Measurements from ENCODE around the gene ALAD. TPM values are rescaled to one million over a fixed set of nuclear protein-coding genes. Genes with fewer than 3 reads are reported as not detected.
A peak's percentile ranks its signal among the peaks of the same experiment; 100 is the strongest.

ALAD gene
- total and polyA plus RNA-seq, 2 of the 13 experiments (the other 11 are each of a cell fraction or from before 2014, with no cell fraction given): 21.8 to 30.1 TPM

DNA sequence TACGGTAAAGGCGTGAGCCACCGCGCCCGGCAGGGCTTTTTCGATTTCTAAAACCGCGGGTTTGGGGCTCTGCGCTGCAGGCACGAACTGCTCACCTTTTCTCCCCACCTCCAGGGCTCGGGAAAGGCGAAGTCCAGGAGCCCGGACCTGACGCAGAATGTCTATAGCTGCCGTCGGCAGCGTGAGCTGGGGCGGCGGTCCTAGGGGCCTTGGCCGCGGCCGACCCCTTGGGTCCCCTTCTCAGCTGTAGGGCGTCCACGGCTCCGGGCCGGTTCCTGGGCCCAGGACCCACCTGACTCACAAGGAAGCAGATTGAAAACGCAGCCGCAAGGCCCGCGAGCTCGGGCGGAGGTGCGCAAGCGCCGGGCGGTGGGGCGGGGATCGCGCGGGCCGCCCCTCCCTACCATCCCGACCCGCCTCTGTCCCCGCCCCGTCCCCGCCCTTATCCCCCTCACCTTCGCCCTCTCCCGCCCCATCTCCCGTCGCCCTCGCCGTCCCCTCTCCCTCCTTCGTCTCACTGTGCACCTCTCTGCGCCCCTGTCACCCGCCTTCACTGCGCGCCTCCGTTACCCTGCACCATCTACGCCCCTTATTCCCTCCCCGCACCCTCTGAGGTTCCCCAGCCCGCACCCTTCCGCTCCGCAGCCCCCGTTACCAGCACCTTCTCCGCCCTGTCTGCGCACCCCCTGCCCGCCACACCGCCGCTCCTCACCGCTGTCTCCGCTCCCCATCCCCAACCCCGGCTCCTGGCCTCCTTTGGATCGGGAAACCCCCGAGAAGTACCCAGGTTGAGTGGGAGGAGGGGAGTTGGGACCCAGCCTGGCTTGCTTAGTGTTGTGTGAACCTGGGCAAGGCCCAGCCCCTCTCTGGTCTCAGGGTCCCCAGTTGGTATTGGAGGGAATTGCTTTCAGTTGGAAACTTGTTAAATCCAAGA, 24.2 kb downstream of the ALAD start, which contains the start of gene HDHD3:
TSS of gene HDHD3 (minus strand) at position 353 of the 934 bp plus-strand sequence. CDS start 2,632 bp downstream, outside the sequence.
- Histone ChIP-seq H3K27ac (ENCODE audit: extremely low read length, insufficient read depth, low read length) (peak within 1 kb of the TSS; percentile 94), H3K9me3 (ENCODE audit: low read length) (no peaks in the 10 kb centered on the region), H3K4me3 (replicated peaks in 1 of 3; ENCODE audit: insufficient read depth in 1 of 3, low read depth in 2 of 3, low read length in 3 of 3) (peak within 1 kb of the TSS; percentile 80 to 99 (median 84)), H3K79me2 (ENCODE audit: insufficient read depth, low read length) (peaks cover 15% of the 10 kb centered on the region), H3K9ac (ENCODE audit: insufficient read depth, low read depth, low read length) (peak within 1 kb of the TSS; percentile 89), H3K4me1 (ENCODE audit: insufficient read depth, low read length) (peaks cover 80% of the 10 kb centered on the region), H3K36me3 (replicated peaks in 1 of 2; ENCODE audit: control insufficient read depth in 1 of 2, insufficient read depth in 2 of 2, low read length in 2 of 2) (peaks cover 4 to 10% of the 10 kb centered on the region in 2 experiments; a peak in 3 of 5 replicates), H2AFZ (ENCODE audit: low read length) (no peak within 1 kb of the TSS), H3K27me3 (ENCODE audit: control insufficient read depth in 1 of 2, insufficient read depth in 2 of 2, low read length in 2 of 2) (no peaks in the 10 kb centered on the region), H4K20me1 (ENCODE audit: insufficient read depth, low read length) (peaks cover 16% of the 10 kb centered on the region), H3K4me2 (ENCODE audit: low read depth, low read length) (peak within 1 kb of the TSS; percentile 90)
- FAIRE-seq (no peak), DNase-seq (ENCODE audit: low spot score) (peak; percentile 71), ATAC-seq (peak; percentile 83)
- intact Hi-C loops (cut with micrococcal nuclease; ENCODE audit: unreplicated experiment): loop anchor here (1.0 kb wide), 1 partner anchor 24 kb away; the partner anchor contains the start of gene ALAD
- ChIA-PET CTCF (ENCODE audit: low intra/inter-chr PET ratio, low total read pairs) (no interaction called here), POLR2A (interaction anchor here (0.7 to 3.5 kb wide), 9 partner anchors 11 to 187 kb away, joined by 3 to 35 read pairs (median 7); partner anchors contain the start of genes ALAD, C9orf43, POLE3 and WDR31)
- WGBS (ENCODE audit: low lambda C conversion rate): under 1% methylated on average over 48 of the region's 74 CpGs
- in situ Hi-C loops (cut with HindIII; ENCODE audit: extremely low pct_ligation_motif_present, low pct_unique_long_range_greater_than_20kb): no loop called here
- BruUV-seq (replicated peaks): no TSS peak
- TF ChIP-seq SIN3A (IDR thresholded peaks at IDR 0.05; ENCODE audit: borderline replicate concordance, low read depth, low read length) (peak; percentile 64; the same call in 1 of the 2 replicates), ZNF484 (CRISPR knock-in tag; IDR thresholded peaks at IDR 0.05; ENCODE audit: borderline replicate concordance, low read depth) (no peak), SMC3 (IDR thresholded peaks at IDR 0.05; ENCODE audit: low read length) (no peak), PAWR (CRISPR knock-in tag; IDR thresholded peaks at IDR 0.05; ENCODE audit: borderline replicate concordance) (no peak), RORA (CRISPR knock-in tag; IDR thresholded peaks at IDR 0.05) (no peak), NR2F1 (CRISPR knock-in tag; IDR thresholded peaks at IDR 0.05) (no peak), ZNF121 (CRISPR knock-in tag; IDR thresholded peaks at IDR 0.05) (no peak; the same call in 1 of the 2 replicates), ZIK1 (CRISPR knock-in tag; IDR thresholded peaks at IDR 0.05; ENCODE audit: borderline replicate concordance, low read depth) (peak; percentile 68; the same call in 1 of the 2 replicates), HMG20A (CRISPR knock-in tag; IDR thresholded peaks at IDR 0.05; ENCODE audit: borderline replicate concordance) (no peak), FOXO1 (CRISPR knock-in tag; IDR thresholded peaks at IDR 0.05) (peak; percentile 12; the same call in 1 of the 2 replicates), TBX2 (CRISPR knock-in tag; IDR thresholded peaks at IDR 0.05; ENCODE audit: borderline replicate concordance) (peak; percentile 47), ZNF33A (CRISPR knock-in tag; IDR thresholded peaks at IDR 0.05; ENCODE audit: borderline replicate concordance) (0 out of 2 replicates have a peak, but pooled peaks have one; percentile 34), ZSCAN12 (CRISPR knock-in tag; IDR thresholded peaks at IDR 0.05) (no peak), STAG1 (CRISPR knock-in tag; IDR thresholded peaks at IDR 0.05) (0 out of 2 replicates have a peak, but pooled peaks have one; percentile 7), ZFY (CRISPR knock-in tag; IDR thresholded peaks at IDR 0.05) (peak; percentile 88), HOXA7 (CRISPR knock-in tag; IDR thresholded peaks at IDR 0.05) (no peak)
- TF ChIP-seq, protein P1, sequence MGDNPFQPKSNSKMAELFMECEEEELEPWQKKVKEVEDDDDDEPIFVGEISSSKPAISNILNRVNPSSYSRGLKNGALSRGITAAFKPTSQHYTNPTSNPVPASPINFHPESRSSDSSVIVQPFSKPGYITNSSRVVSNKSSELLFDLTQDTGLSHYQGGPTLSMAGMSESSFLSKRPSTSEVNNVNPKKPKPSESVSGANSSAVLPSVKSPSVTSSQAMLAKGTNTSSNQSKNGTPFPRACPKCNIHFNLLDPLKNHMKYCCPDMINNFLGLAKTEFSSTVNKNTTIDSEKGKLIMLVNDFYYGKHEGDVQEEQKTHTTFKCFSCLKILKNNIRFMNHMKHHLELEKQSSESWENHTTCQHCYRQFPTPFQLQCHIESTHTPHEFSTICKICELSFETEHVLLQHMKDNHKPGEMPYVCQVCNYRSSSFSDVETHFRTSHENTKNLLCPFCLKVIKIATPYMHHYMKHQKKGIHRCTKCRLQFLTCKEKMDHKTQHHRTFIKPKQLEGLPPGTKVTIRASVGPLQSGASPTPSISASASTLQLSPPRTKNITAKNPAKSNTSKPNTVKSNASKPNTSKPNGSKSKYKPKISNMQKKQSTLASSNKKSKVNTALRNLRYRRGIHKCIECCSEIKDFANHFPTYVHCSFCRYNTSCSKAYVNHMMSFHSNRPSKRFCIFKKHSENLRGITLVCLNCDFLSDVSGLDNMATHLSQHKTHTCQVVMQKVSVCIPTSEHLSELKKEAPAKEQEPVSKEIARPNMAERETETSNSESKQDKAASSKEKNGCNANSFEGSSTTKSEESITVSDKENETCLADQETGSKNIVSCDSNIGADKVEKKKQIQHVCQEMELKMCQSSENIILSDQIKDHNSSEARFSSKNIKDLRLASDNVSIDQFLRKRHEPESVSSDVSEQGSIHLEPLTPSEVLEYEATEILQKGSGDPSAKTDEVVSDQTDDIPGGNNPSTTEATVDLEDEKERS (CRISPR knock-in tag; IDR thresholded peaks at IDR 0.05): 0 out of 2 replicates have a peak, but pooled peaks have one; percentile 19
- TF ChIP-seq, protein P2, sequence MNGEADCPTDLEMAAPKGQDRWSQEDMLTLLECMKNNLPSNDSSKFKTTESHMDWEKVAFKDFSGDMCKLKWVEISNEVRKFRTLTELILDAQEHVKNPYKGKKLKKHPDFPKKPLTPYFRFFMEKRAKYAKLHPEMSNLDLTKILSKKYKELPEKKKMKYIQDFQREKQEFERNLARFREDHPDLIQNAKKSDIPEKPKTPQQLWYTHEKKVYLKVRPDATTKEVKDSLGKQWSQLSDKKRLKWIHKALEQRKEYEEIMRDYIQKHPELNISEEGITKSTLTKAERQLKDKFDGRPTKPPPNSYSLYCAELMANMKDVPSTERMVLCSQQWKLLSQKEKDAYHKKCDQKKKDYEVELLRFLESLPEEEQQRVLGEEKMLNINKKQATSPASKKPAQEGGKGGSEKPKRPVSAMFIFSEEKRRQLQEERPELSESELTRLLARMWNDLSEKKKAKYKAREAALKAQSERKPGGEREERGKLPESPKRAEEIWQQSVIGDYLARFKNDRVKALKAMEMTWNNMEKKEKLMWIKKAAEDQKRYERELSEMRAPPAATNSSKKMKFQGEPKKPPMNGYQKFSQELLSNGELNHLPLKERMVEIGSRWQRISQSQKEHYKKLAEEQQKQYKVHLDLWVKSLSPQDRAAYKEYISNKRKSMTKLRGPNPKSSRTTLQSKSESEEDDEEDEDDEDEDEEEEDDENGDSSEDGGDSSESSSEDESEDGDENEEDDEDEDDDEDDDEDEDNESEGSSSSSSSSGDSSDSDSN (CRISPR knock-in tag; IDR thresholded peaks at IDR 0.05): peak; percentile 79

Measured in HepG2 (cell line).